ENCODE data around the gene NPAS2.

- TF ChIP-seq CTCF (IDR thresholded peaks at IDR 0.05; ENCODE audit: control extremely low read depth in 1 of 3, insufficient read depth in 1 of 3, low read depth in 1 of 3, low read length in 3 of 3) (no peak), EZH2 (IDR thresholded peaks at IDR 0.05; ENCODE audit: low read depth, low read length, severe bottlenecking) (no peak), POLR2A (IDR thresholded peaks at IDR 0.05; ENCODE audit: control extremely low read depth in 1 of 2, low read depth in 2 of 2, low read length in 2 of 2) (no peak), KDM1A (IDR thresholded peaks at IDR 0.05; ENCODE audit: borderline replicate concordance, low read length) (no peak), EGR1 (IDR thresholded peaks at IDR 0.05; ENCODE audit: borderline replicate concordance, low read depth, low read length) (no peak), SIN3A (conservative IDR thresholded peaks at IDR 0.05 in 1 of 2, IDR thresholded peaks at IDR 0.05 in 1 of 2; ENCODE audit: low read depth in 1 of 2, low read length in 2 of 2) (no peak)
Observed at GRCh38 chr2:101023327-101024107, 203.6 kb downstream of the NPAS2 start.

Data from H1 (cell line).